HPDE6-E6E7 (cell line): Measurements from ENCODE around the gene RUFY1.

Experiments used
- DNase-seq: peaks from one replicate; pipeline ENCODE4 v3.0.0; 2011; ENCODE audit warnings: missing footprints; ENCODE audit errors: extremely low spot score

The RUFY1 gene

DNA sequence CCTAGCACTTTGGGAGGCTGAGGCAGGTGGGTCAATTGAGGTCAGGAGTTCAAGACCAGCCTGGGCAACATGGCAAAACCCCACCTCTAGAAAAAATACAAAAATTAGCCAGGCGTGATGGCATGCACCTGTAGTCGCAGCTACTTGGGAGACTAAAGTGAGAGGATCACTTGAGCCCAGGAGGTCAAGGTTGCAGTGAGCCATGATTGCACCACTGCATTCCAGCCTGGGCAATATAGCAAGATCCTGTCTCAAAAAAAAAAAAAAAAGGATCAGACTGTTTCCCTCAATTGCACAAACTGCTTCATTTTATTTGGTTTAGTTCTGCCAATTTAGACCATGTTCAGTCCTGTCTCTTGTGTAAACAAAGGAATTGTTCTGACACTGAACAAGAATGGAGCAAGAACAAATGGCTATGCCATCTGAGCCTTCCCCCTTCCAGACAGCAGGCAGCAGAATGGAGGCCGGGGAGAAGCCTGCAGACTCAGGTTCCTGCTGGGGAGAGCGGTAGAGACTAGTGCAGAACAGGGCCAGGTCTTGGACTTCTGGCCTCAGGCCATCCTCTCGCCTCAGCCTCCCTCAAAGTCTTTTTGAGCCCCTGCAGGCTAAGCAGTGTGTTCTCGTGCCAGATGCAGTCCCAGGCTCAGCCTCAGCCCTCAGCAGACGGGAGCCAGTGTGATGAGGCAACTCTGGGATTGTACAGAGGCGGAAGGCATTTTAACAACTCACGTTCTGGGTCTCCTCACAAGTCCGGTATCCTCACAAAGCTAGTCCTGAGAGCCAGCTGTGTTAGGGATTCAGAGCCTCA is 54.9 kb downstream of the RUFY1 start:
- DNase-seq = no peak

DNA sequence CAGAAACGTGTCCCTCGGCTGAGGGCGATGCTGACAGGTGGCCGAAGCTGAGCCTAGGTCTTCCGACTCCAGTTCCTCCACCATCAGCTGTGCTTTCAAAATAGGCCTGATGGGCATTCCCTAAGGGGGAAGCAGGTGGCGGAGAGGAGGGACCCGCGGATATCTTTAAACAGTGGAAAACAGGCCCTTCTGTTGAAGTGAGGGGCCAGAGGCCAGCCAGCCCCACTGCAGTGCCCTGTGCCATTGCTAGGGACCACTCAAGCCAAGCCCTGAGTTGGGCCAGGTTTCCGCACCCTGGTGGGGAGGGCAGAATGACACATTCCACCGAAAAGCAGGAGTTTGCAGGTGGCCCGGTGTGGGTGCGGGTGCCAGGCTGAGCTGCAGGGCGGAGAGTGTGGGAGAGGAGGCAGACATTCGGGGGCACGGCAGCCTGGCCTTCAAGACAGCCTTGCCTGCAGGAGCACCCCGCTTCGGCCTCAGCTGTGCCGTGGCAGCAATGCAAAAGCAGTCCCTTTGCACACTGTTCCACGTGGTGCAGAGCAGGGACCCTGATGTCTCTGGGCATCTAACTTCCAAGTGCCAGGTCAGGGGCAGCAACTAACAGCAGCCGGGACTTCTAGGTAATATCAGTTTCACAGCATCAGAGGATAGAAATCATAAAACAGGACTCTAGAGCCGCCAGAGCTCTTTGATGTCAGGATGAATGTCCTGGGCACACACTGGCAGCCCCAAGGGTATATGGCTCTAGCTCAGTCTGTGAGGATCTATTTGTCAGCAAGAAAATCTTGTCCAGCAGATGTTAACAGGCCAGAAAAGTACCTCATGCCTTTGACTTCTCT is 55.9 kb downstream of the RUFY1 start:
- DNase-seq = no peak

- no peak for DNase-seq
Observed at GRCh38 chr5:179606910-179607159, 56.5 kb downstream of the RUFY1 start.

DNA sequence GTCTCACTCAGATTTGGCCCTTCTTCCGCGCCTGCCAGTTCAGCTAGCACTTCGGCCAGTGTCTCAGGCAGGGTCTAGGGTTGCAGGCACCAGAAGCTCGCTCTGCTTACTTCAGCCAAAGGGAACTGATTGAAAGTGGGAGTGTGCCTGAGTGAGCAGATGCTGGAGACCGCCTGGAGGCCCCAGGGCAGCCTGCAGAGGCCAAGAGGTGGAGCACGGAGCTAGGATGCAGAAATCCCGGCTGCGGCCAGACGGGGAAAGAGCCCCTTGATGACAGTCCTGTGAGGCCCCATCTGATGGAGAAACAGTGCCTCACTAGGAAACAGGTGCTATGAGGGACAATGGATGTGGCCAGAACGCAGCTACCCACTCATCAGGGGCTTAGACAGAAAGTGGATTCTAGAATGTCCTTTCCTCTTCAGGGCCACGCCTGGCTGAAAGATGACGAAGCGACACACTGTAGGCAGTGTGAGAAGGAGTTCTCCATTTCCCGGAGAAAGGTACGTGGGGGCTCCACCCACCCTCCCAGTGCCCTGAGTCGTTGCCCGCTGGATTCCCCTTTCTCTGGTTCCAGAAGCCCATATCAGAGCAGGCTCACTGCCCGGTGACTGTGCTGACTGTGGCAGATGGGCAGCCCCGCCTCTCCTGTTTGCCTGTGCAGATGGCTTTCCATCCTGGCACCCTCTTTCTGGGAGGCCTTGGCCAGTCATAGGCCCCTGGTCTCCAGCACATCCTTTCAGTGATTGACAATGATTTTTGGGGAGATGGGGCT is 57.0 kb downstream of the RUFY1 start:
- DNase-seq = no peak

- no peak for DNase-seq
Observed at GRCh38 chr5:179608131-179608581, 57.8 kb downstream of the RUFY1 start.

- DNase-seq = no peak
Observed at GRCh38 chr5:179609834-179610108, 59.4 kb downstream of the RUFY1 start.

DNA sequence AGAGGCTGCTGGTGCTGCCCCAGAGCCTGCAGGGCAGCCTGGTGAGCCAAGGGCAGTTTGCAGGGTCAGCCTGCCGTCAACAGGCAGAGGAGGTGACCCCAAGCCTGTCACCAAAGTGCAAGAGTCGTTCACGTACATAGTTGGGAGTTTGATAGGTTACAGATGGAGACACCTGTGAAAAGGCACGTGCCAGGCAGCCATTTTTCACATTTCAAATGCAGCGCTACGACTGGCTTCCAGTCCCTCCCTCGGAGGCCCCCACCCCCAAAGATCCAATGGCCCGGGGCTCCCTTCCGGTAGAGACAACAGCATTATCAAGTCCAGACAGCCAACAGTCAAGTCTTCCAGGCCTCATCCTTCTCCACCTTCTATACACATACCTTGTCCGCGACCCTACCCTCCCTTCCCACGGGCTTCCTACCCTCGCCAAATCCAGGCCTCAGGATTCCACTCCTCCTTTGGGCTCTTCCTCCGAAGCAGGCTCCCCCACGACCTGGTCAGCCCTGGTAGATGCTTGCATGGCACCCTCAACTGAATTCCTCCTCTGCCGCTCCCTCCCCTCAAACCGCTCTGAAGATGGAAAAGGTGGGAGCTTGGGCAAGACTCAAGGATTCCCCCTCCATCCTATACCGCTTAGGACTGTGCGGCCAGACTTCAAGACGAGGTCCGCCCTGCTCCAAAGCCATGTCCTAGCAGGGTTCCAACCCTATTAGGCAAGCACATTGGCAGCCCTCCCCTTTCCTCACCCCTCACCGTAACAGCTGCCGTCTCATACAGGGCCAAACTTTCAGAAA is 60.0 kb downstream of the RUFY1 start:
- DNase-seq = no peak

DNA sequence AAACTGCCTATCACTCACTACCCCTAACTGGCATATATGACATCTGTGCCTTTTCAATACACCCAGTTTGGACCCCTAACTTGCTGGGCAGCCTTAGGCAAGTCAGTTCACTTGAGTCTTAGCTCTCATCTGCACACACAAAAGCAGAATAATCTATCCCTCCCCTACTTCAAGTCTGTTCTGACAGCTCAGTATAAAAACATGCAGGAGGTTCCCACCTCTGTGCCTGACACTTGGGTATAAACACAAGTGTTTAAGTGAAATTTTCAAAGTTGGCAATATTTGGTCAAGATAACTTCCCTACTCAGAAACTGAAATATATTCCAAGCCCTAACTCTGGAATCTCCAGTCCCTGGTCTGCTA is 60.5 kb downstream of the RUFY1 start:
- DNase-seq = no peak

GRCh38 chr5:179612577-179613459 is 62.5 kb downstream of the RUFY1 start:
- no peak for DNase-seq

DNA sequence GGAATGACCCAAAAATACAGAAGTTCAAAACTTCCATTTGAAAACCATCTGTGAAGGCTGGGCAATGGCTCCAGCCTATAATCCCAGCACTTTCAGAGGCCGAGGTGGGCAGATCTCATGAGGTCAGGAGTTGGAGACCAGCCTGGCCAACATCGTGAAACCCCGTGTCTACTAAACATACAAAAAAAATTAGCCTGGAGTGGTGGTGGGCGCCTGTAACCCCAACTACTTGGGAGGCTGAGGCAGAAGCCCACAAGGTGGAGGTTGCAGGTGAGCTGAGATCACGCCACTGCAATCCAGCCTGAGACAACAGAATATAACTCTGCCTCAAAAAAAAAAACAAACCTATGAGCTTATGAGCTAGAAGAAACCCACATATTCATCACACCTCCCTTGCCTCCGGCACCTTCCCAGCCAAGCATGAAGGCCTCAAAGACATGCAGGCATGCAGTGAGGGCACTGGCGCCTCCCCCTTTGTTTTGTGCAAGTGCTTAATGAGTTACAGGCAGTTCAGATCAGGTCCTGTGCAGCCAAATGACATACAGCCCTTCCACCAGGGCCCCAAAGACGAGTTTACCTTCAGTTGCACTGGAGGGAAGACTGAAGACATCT is 63.2 kb downstream of the RUFY1 start:
- DNase-seq = no peak

- no peak for DNase-seq
Observed at GRCh38 chr5:179614745-179615144, 64.4 kb downstream of the RUFY1 start.

GRCh38 chr5:179615203-179615602 is 64.8 kb downstream of the RUFY1 start:
- no peak for DNase-seq

GRCh38 chr5:179616002-179616594 is 65.7 kb downstream of the RUFY1 start:
- DNase-seq = no peak

GRCh38 chr5:179617930-179618329 is 67.6 kb downstream of the RUFY1 start:
- no peak for DNase-seq

- no peak for DNase-seq
Observed at GRCh38 chr5:179618923-179619554, 68.7 kb downstream of the RUFY1 start.

GRCh38 chr5:179619776-179620175 is 69.4 kb downstream of the RUFY1 start:
- DNase-seq = no peak

- DNase-seq = no peak
Observed at GRCh38 chr5:179620293-179620692, 69.9 kb downstream of the RUFY1 start.

DNA sequence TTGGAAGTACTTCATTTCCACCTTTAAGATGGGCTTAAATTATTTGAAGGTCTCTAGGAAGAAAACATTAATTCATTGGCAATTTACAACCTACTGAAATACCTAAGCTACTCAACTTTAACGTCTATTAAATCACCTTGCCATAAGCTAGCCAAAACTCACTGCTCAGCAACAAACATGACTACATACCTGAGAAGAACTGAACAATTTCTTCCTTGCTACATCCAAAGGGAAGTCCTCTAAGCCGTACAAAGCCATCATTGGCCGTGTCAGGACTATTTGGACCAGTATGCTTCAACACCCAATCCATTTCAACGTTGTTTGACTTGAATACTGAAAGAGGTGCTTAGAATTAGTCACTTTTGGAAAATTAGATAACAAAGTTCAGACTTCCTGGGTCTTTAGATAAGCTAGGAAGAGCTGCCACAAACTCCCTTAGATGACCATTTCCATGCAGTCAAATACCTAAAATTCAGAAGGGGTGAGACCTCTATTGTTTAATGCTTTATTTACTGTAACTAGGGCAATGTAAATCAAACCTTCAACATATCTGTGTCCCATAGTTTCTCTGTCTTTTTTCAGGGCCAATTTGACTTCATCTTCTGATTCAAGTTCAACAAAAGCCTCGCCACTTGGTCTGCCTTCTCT is 70.5 kb downstream of the RUFY1 start:
- DNase-seq = no peak

DNA sequence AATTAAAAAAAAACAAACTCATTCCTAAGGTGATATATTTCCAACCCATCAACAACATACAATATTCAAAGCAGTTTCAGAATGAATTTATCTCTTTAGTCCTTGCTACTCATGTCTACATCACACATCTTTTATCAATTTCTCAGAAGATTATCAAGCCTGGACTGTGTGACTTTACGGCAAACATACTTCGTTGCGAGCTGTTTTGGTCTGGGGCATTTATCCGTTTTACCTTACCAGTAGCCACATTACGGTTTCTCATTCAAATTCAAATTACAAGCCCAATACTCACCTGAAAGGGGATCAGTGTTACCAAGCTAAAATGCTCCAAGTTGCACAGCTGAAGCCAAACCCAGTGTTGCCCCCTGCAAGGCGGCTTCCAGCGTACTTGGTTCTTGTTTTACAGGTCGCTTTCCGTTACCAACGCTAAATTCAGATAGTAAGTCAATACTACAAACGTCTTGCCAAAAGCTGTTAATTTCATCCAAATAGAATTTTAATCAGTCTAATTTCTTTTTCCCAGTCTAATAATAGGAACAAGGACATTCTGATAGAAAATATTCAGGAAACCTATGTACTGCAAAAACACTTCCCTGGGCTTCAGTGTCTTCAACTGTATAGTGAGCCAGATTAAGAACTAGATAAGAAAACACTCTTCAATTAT is 71.3 kb downstream of the RUFY1 start:
- DNase-seq = no peak
